ENCODE data around the gene VPS52.

VPS52 gene

DNA sequence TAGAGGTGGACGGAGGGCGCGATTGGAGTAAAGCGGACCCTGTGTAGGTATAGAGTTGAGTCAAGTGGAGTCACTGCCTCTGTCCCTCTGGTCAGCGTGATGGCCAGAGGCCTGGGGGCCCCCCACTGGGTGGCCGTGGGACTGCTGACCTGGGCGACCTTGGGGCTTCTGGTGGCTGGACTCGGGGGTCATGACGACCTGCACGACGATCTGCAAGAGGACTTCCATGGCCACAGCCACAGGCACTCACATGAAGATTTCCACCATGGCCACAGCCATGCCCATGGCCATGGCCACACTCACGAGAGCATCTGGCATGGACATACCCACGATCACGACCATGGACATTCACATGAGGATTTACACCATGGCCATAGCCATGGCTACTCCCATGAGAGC is 70.5 kb downstream of the VPS52 start:
- TF ChIP-seq, protein P1, sequence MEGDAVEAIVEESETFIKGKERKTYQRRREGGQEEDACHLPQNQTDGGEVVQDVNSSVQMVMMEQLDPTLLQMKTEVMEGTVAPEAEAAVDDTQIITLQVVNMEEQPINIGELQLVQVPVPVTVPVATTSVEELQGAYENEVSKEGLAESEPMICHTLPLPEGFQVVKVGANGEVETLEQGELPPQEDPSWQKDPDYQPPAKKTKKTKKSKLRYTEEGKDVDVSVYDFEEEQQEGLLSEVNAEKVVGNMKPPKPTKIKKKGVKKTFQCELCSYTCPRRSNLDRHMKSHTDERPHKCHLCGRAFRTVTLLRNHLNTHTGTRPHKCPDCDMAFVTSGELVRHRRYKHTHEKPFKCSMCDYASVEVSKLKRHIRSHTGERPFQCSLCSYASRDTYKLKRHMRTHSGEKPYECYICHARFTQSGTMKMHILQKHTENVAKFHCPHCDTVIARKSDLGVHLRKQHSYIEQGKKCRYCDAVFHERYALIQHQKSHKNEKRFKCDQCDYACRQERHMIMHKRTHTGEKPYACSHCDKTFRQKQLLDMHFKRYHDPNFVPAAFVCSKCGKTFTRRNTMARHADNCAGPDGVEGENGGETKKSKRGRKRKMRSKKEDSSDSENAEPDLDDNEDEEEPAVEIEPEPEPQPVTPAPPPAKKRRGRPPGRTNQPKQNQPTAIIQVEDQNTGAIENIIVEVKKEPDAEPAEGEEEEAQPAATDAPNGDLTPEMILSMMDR (IDR thresholded peaks at IDR 0.05; ENCODE audit: insufficient read depth, low read depth, low read length, missing control alignments), result no peak
- no peak for DNase-seq (ENCODE audit: low read depth)
- H3K4me3 ChIP-seq (ENCODE audit: low read length), result peak overlapping the region; percentile 97

All from epithelial cell of esophagus (primary cell).